K562 (cell line): ENCODE data around the gene ALDH9A1. TPM values are rescaled to one million over a fixed set of nuclear protein-coding genes. Genes with fewer than 3 reads are reported as not detected.

Source experiments
- ASH1L ChIP-seq: fragments of 450-650 bp; IDR thresholded peaks from 2 replicates; pipeline ENCODE4 v1.6.1; 2018; ENCODE audit warnings: borderline replicate concordance, mild to moderate bottlenecking, low read depth; ENCODE audit not compliant: partially characterized antibody
- CUX1 ChIP-seq: fragments of 200-800 bp; sonication (Bioruptor generic); IDR thresholded peaks from 2 replicates; pipeline ENCODE4 v1.6.1; 2016; ENCODE audit warnings: missing genetic modification characterization, missing compliant biosample characterization
- GABPA ChIP-seq: fragments of 200-800 bp; sonication (Bioruptor generic); conservative IDR thresholded peaks from 2 replicates; pipeline ENCODE4 v1.6.1; 2016; ENCODE audit warnings: low read depth, missing genetic modification characterization, missing compliant biosample characterization
- MAFG ChIP-seq: fragments of 450-650 bp; conservative IDR thresholded peaks from 2 replicates; pipeline ENCODE4 v1.6.1; 2016; ENCODE audit warnings: missing genetic modification characterization, missing compliant biosample characterization
- NELFE ChIP-seq: IDR thresholded peaks from 2 replicates; pipeline ENCODE4 v1.6.1; 2011; ENCODE audit warnings: mild to moderate bottlenecking; ENCODE audit not compliant: insufficient read depth, insufficient read length
- POLR2A ChIP-seq: fragments of 450-650 bp; conservative IDR thresholded peaks from 2 replicates; pipeline ENCODE4 v1.6.1; 2016
- POLR2G ChIP-seq: fragments of 200-400 bp; formaldehyde crosslinking; IDR thresholded peaks from 2 replicates; pipeline ENCODE4 v1.6.1; 2017; ENCODE audit warnings: low read depth, mild to moderate bottlenecking, antibody characterized with exemption, low read length, moderate library complexity
- TRIM28 ChIP-seq: fragments of 450-650 bp; IDR thresholded peaks from 2 replicates; pipeline ENCODE4 v1.6.1; 2017
- UBTF ChIP-seq, 2 experiments: IDR thresholded peaks; 2 replicates each; pipeline ENCODE4 v1.6.1; 2012; ENCODE audit warnings: improper control_type of control experiment in 2 of 2, low read depth in 2 of 2, low read length in 2 of 2, borderline replicate concordance in 1 of 2
- ZNF507 ChIP-seq: conservative IDR thresholded peaks from 2 replicates; pipeline ENCODE4 v1.6.1; 2017; ENCODE audit warnings: missing genetic modification characterization, missing compliant biosample characterization
- ZNF511 ChIP-seq: sonication (generic); formaldehyde crosslinking; IDR thresholded peaks from 2 replicates; pipeline ENCODE4 v1.8.0; 2022; ENCODE audit warnings: mild to moderate bottlenecking, missing genetic modification reagents
- polyA plus RNA-seq, 8 experiments: library from polyadenylated mRNA; depleted of rRNA in 4 of 8; stranded (reverse) in 5 of 8; unstranded in 3 of 8; fragments of >200 nt; fragmentation: Nextera tagmentation in 2 of 8; fragmentation: Illumina TruSeq in 1 of 8; extraction: Ambion mirVana in 2 of 8; extraction: Trizol in 1 of 8; gene quantifications; 2 replicates each; pipeline versions ENCODE4 v1.2.1 to v1.2.3, GENCODE V29; 2011 to 2014; ENCODE audit warnings: inconsistent platforms in 1 of 8, missing spikeins in 1 of 8
- total RNA-seq, 7 experiments: library from RNA; depleted of rRNA in 6 of 7; stranded (reverse); fragments of >200 nt in 6 of 7; fragmentation: Illumina TruSeq in 2 of 7; extraction: Trizol in 2 of 7; gene quantifications; 2 replicates each; pipeline versions ENCODE4 v1.2.1 to v1.2.3, GENCODE V29; 2011 to 2021; ENCODE audit warnings: low replicate concordance in 1 of 7
- TF ChIP-seq, protein P1 (sequence below): fragments of 450-650 bp; IDR thresholded peaks from 2 replicates; pipeline ENCODE4 v1.6.1; 2018; ENCODE audit not compliant: partially characterized antibody

ALDH9A1 gene
- total and polyA plus RNA-seq, 9 of the 15 experiments (the other 6 are each of a cell fraction or from before 2014, with no cell fraction given) = 26.5 to 54.3 (median 39.2) TPM

GRCh38 chr1:165697881-165698760, at the start of gene ALDH9A1 (continued):
- TF ChIP-seq, protein P1, sequence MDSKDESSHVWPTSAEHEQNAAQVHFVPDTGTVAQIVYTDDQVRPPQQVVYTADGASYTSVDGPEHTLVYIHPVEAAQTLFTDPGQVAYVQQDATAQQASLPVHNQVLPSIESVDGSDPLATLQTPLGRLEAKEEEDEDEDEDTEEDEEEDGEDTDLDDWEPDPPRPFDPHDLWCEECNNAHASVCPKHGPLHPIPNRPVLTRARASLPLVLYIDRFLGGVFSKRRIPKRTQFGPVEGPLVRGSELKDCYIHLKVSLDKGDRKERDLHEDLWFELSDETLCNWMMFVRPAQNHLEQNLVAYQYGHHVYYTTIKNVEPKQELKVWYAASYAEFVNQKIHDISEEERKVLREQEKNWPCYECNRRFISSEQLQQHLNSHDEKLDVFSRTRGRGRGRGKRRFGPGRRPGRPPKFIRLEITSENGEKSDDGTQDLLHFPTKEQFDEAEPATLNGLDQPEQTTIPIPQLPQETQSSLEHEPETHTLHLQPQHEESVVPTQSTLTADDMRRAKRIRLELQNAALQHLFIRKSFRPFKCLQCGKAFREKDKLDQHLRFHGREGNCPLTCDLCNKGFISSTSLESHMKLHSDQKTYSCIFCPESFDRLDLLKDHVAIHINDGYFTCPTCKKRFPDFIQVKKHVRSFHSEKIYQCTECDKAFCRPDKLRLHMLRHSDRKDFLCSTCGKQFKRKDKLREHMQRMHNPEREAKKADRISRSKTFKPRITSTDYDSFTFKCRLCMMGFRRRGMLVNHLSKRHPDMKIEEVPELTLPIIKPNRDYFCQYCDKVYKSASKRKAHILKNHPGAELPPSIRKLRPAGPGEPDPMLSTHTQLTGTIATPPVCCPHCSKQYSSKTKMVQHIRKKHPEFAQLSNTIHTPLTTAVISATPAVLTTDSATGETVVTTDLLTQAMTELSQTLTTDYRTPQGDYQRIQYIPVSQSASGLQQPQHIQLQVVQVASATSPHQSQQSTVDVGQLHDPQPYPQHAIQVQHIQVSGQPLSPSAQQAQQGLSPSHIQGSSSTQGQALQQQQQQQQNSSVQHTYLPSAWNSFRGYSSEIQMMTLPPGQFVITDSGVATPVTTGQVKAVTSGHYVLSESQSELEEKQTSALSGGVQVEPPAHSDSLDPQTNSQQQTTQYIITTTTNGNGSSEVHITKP = peak; percentile 91
- TF ChIP-seq TRIM28 (peak; percentile 89; the same call in 1 of the 2 replicates), UBTF (IDR thresholded peaks at IDR 0.05; ENCODE audit: borderline replicate concordance in 1 of 2, low read depth in 2 of 2, low read length in 2 of 2) (peak in 1 of 2 experiments; percentile 20; a peak in 1 of 4 replicates), MAFG (tag) (no peak), NELFE (no peak), CUX1 (CRISPR knock-in tag) (no peak), ZNF507 (tag) (no peak), POLR2G (peak; percentile 98), GABPA (tag) (peak; percentile 85), POLR2A (peak; percentile 95), ZNF511 (CRISPR knock-in tag) (0 out of 2 replicates have a peak, but pooled peaks have one; percentile 33), ASH1L (peak; percentile 49)
